Right lobe of liver (tissue), 4 donors: ENCODE measurements around the gene PAX8.

ENCODE experiments used
- CTCF ChIP-seq, 4 donors: fragments of 200-600 bp in 3 of 4; fragments of 450-650 bp in 1 of 4; IDR thresholded peaks; one replicate each; pipeline versions ENCODE4 v1.5.1 to v1.8.0; 2016 to 2022; ENCODE audit warnings: antibody characterized with exemption in 4 of 4, mild to moderate bottlenecking in 2 of 4
- POLR2A ChIP-seq: fragments of 450-650 bp; IDR thresholded peaks from one replicate; pipeline ENCODE4 v1.6.1; 2017; ENCODE audit warnings: antibody characterized with exemption, mild to moderate bottlenecking
- donor health status: DM: no; HTN: no; CAD: no.
- donor health status: DM: no; HTN: no; CAD: no.
- donor health status: DM: no; HTN: yes; CAD: no.

DNA sequence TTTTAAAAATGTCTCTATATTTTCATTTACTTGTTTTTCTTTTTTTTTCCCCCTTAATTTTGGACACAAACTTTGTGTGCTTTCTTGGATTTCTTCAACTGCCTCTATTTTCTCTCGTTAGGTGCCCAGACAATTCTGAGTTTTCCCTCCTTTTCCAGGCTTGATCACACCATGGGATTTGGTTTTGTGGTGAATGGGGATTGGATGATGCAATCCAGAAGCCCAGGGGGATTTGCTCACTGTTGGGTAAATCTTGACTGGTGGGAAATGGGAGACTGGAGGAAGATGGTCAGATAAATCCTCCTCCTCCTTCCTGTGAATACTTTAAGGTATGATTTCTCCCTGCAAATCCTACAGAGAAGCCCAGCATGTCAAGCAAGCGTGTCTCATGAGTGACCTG lies 19.5 kb upstream of the PAX8 start:
- TF ChIP-seq CTCF (IDR thresholded peaks at IDR 0.05) (no peak), POLR2A (no peak)
